ENCODE data around the gene EYA2. TPM values are rescaled to one million over a fixed set of nuclear protein-coding genes. Genes with fewer than 3 reads are reported as not detected.

EYA2 gene
- total and polyA plus RNA-seq, 2 donors (not counting 3 experiments of a cell fraction or from before 2014, with no cell fraction given), result not detected

DNA sequence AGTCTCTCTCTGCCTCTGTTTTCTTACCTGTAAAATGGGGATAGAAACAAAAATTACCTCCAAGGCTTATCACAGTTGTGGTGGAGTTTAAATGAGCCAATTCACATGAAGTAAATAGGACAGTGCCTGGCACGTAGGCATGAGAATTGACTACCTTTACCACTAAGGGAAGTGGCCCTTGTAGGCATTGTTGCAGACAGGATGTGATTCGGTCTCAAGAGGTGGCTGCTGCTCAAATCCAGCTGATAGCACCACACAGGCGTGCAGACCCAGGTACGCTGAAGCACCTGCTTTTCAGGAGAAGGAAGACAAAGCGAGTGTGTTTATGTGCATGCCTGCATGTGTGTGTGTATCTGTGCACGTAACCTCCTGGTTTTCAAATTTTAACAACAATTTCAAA lies 108.6 kb downstream of the EYA2 start:
- CTCF ChIA-PET, result no interaction called here
- dilution Hi-C loops (cut with MboI; ENCODE audit: extremely low pct_ligation_motif_present, low sequenced_read_pairs) (no loop called here), intact Hi-C loops (cut with micrococcal nuclease) (no loop called here)
- no peaks in the 10 kb centered on the region for H3K79me2 ChIP-seq (ENCODE audit: control insufficient read depth, insufficient read depth, low read length)
- no peaks in the 10 kb centered on the region for H3K9me3 ChIP-seq (replicated peaks; ENCODE audit: control insufficient read depth, insufficient read depth, low read length)
- no peaks in the 10 kb centered on the region for H4K20me1 ChIP-seq (replicated peaks; ENCODE audit: control insufficient read depth, extremely low read depth, insufficient read depth, low read length)
- no peak overlapping the region for H2AFZ ChIP-seq (ENCODE audit: low read depth, low read length)
- no peak overlapping the region for H3K27ac ChIP-seq (ENCODE audit: insufficient read depth, low read depth, low read length)
- H3K4me2 ChIP-seq (ENCODE audit: insufficient read depth, low read length), result no peak overlapping the region
- H3K9ac ChIP-seq (replicated peaks; ENCODE audit: extremely low read depth, insufficient read depth, low read length), result no peak overlapping the region
- no TSS peak for BruUV-seq (replicated peaks)
- H3K27me3 ChIP-seq (ENCODE audit: control insufficient read depth in 2 of 2, insufficient read depth in 2 of 2, low read length in 2 of 2), result no peaks in the 10 kb centered on the region
- H3K4me1 ChIP-seq (ENCODE audit: control insufficient read depth, extremely low read depth, insufficient read depth, low read length), result no peaks in the 10 kb centered on the region
- H3K9me1 ChIP-seq (replicated peaks; ENCODE audit: control insufficient read depth, extremely low read depth, insufficient read depth, low read length), result no peaks in the 10 kb centered on the region
- H3K4me3 ChIP-seq (replicated peaks in 1 of 3; ENCODE audit: insufficient read depth in 1 of 3, low read depth in 1 of 3, low read length in 3 of 3), result no peak overlapping the region
- FAIRE-seq (no peak), DNase-seq (ENCODE audit: low read depth, low spot score) (no peak)
- no peak for TF ChIP-seq MYC (IDR thresholded peaks at IDR 0.05; ENCODE audit: low read depth, low read length)
- TF ChIP-seq POLR2A (IDR thresholded peaks at IDR 0.05; ENCODE audit: low read depth, low read length), result no peak
- TF ChIP-seq JUN (IDR thresholded peaks at IDR 0.05; ENCODE audit: borderline replicate concordance, insufficient read depth, insufficient read length, low read depth), result no peak
- no peak for TF ChIP-seq EZH2 (IDR thresholded peaks at IDR 0.05; ENCODE audit: borderline replicate concordance, low read depth, low read length, severe bottlenecking)
- no peak for TF ChIP-seq POLR2AphosphoS5 (IDR thresholded peaks at IDR 0.05; ENCODE audit: insufficient read depth, low read depth, low read length)
- TF ChIP-seq, protein P1, sequence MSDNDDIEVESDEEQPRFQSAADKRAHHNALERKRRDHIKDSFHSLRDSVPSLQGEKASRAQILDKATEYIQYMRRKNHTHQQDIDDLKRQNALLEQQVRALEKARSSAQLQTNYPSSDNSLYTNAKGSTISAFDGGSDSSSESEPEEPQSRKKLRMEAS (IDR thresholded peaks at IDR 0.05; ENCODE audit: insufficient read depth, insufficient read length), result no peak
- TF ChIP-seq, protein P2, sequence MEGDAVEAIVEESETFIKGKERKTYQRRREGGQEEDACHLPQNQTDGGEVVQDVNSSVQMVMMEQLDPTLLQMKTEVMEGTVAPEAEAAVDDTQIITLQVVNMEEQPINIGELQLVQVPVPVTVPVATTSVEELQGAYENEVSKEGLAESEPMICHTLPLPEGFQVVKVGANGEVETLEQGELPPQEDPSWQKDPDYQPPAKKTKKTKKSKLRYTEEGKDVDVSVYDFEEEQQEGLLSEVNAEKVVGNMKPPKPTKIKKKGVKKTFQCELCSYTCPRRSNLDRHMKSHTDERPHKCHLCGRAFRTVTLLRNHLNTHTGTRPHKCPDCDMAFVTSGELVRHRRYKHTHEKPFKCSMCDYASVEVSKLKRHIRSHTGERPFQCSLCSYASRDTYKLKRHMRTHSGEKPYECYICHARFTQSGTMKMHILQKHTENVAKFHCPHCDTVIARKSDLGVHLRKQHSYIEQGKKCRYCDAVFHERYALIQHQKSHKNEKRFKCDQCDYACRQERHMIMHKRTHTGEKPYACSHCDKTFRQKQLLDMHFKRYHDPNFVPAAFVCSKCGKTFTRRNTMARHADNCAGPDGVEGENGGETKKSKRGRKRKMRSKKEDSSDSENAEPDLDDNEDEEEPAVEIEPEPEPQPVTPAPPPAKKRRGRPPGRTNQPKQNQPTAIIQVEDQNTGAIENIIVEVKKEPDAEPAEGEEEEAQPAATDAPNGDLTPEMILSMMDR (IDR thresholded peaks at IDR 0.05; ENCODE audit: extremely low read depth in 1 of 2, insufficient read depth in 1 of 2, low read depth in 1 of 2, low read length in 2 of 2), result no peak
- no peak for TF ChIP-seq FOS (IDR thresholded peaks at IDR 0.05; ENCODE audit: borderline replicate concordance, insufficient read depth, low read length)
- no peak for TF ChIP-seq GATA2 (IDR thresholded peaks at IDR 0.05; ENCODE audit: insufficient read depth, insufficient read length, low read depth, low read length)
- POLR2A ChIA-PET, result no interaction called here
- H3K36me3 ChIP-seq (ENCODE audit: control insufficient read depth in 2 of 2, extremely low read depth in 1 of 2, insufficient read depth in 2 of 2, low read length in 2 of 2), result no peaks in the 10 kb centered on the region

Data from endothelial cell of umbilical vein (primary cell).